Vagina (tissue), 2 donors: ENCODE results near the gene HNRNPDL.

Experiments
- CTCF ChIP-seq, 3 experiments: fragments of 450-650 bp in 2 of 3; fragments of 200-600 bp in 1 of 3; sonication (generic) in 1 of 3; IDR thresholded peaks; one replicate each; pipeline ENCODE4 v1.5.1; 2017 to 2019; ENCODE audit warnings: antibody characterized with exemption in 3 of 3, mild to moderate bottlenecking in 2 of 3, moderate library complexity in 2 of 3
- POLR2AphosphoS5 ChIP-seq, 2 donors: sonication (generic); formaldehyde crosslinking; IDR thresholded peaks; one replicate each; pipeline ENCODE4 v1.9.0; 2017; ENCODE audit warnings: antibody characterized with exemption in 2 of 2, mild to moderate bottlenecking in 2 of 2, low read depth in 1 of 2; ENCODE audit not compliant: insufficient read depth in 1 of 2

- TF ChIP-seq CTCF (IDR thresholded peaks at IDR 0.05) = no peak
- TF ChIP-seq POLR2AphosphoS5 (IDR thresholded peaks at IDR 0.05; ENCODE audit: insufficient read depth in 1 of 2, low read depth in 1 of 2) = no peak
Observed at GRCh38 chr4:82458729-82459128, 28.5 kb upstream of the HNRNPDL start.
